Ovary (tissue), 3 donors: Measurements from ENCODE around the gene RMC1.

Experiments
- CTCF ChIP-seq, 3 donors: fragments of 450-650 bp in 2 of 3; fragments of 200-600 bp in 1 of 3; IDR thresholded peaks; one replicate each; pipeline versions ENCODE4 v1.5.1 to v1.8.0; 2016 to 2022; ENCODE audit warnings: antibody characterized with exemption in 3 of 3, mild to moderate bottlenecking in 1 of 3
- EP300 ChIP-seq: sonication (generic); formaldehyde crosslinking; IDR thresholded peaks from one replicate; pipeline ENCODE4 v1.6.1; 2017; ENCODE audit warnings: antibody characterized with exemption
- POLR2A ChIP-seq: fragments of 450-650 bp; IDR thresholded peaks from one replicate; pipeline ENCODE4 v1.6.1; 2017; ENCODE audit warnings: antibody characterized with exemption, mild to moderate bottlenecking, moderate library complexity
- donor health status: DM: no; HTN: no; CAD: no.

GRCh38 chr18:23536204-23536603 is 32.9 kb downstream of the RMC1 start:
- TF ChIP-seq CTCF (IDR thresholded peaks at IDR 0.05) (no peak), POLR2A (no peak), EP300 (no peak)
